Measurements from ENCODE around the gene CFAP77. TPM values are rescaled to one million over a fixed set of nuclear protein-coding genes. Genes with fewer than 3 reads are reported as not detected.

Gene CFAP77
- polyA plus RNA-seq, 1 of the 3 experiments (the other 2 are of a cell fraction): 1.1 TPM

DNA sequence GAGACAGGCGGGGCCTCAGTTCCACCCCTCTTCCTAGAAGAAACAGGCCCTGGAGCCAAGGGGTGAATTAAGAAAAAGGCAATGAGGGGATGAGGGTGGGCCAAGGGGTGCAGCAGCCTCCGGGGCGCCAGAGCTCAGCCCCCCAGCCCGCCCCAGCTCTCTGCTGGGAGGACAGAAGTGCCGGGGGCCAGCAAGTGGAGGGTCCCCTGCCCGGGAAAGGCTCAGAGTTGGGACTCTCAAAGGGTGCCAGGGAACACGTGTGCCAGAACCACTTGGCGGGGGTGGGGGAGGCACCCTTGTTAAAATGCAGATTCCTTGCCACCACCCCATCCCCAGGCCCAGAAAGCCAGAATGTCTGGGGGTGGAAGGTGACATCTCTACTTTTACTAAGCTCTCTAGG lies 104.8 kb downstream of the CFAP77 start:
- POLR2A ChIA-PET: no interaction called here
- TF ChIP-seq FOSL2 (IDR thresholded peaks at IDR 0.05; ENCODE audit: borderline replicate concordance, low read depth) (no peak), TEAD4 (IDR thresholded peaks at IDR 0.05; ENCODE audit: borderline replicate concordance, insufficient read depth) (no peak), EZH2phosphoT487 (IDR thresholded peaks at IDR 0.05; ENCODE audit: borderline replicate concordance, low read depth) (no peak), FOXM1 (IDR thresholded peaks at IDR 0.05; ENCODE audit: low read depth) (no peak), RAD21 (IDR thresholded peaks at IDR 0.05; ENCODE audit: low read length) (no peak)
- WGBS (ENCODE audit: low lambda C conversion rate): 48% methylated on average over 5 of the region's 8 CpGs

DNA sequence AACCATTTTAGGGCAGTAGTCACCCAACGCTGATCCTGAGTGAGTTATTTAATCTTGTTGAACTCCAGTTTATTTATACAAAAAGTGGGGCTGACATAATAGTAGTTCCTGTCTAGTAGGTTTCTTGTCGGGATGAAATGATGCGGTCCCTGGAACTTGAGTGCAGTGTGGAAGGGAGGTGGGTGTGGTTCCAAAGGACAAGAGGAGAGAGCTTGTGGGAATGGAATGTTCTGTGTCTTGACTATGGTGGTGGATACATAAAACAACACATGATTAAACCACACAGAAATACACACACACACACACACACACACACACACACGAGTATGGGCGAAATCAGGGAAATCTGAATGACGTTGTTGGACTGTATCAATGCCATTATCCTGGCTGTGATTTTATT lies 106.3 kb downstream of the CFAP77 start:
- Histone ChIP-seq H3K9me3 (no peaks in the 10 kb centered on the region), H3K4me3 (ENCODE audit: low read depth in 2 of 2, low read length in 1 of 2) (no peak overlapping the region), H3K4me2 (no peak overlapping the region), H2AFZ (ENCODE audit: low read depth) (no peak overlapping the region), H3F3A (replicated peaks; ENCODE audit: insufficient read depth) (no peaks in the 10 kb centered on the region), H3K36me3 (replicated peaks in 1 of 2; ENCODE audit: control insufficient read depth in 1 of 2, insufficient read depth in 2 of 2, low read length in 1 of 2) (no peaks in the 10 kb centered on the region), H3K9ac (no peak overlapping the region), H3K79me2 (ENCODE audit: insufficient read depth) (no peaks in the 10 kb centered on the region), H3K4me1 (ENCODE audit: control insufficient read depth in 1 of 2, insufficient read depth in 2 of 2, low read depth in 1 of 2, low read length in 1 of 2) (peaks cover 0 to 8% of the 10 kb centered on the region in 2 experiments; a peak in 1 of 4 replicates), H3K9me2 (no peaks in the 10 kb centered on the region), H4K20me1 (ENCODE audit: insufficient read depth) (no peaks in the 10 kb centered on the region), H3K27me3 (ENCODE audit: insufficient read depth) (no peaks in the 10 kb centered on the region), H3K27ac (ENCODE audit: low read depth in 2 of 2, low read length in 1 of 2) (no peak overlapping the region)
- ChIA-PET POLR2A (no interaction called here), CTCF (interaction anchor here (1.3 to 2.8 kb wide), 3 partner anchors 10 to 104 kb away, joined by 5 to 27 read pairs (median 8); no protein-coding TSS in a partner anchor)
- WGBS (ENCODE audit: low lambda C conversion rate): 86% methylated on average over 6 of the region's 6 CpGs
- no peak for DNase-seq
- TF ChIP-seq POLR2AphosphoS5 (IDR thresholded peaks at IDR 0.05; ENCODE audit: low read depth, low read length): no peak
- TF ChIP-seq ELF1 (IDR thresholded peaks at IDR 0.05): no peak
- TF ChIP-seq, protein P1, sequence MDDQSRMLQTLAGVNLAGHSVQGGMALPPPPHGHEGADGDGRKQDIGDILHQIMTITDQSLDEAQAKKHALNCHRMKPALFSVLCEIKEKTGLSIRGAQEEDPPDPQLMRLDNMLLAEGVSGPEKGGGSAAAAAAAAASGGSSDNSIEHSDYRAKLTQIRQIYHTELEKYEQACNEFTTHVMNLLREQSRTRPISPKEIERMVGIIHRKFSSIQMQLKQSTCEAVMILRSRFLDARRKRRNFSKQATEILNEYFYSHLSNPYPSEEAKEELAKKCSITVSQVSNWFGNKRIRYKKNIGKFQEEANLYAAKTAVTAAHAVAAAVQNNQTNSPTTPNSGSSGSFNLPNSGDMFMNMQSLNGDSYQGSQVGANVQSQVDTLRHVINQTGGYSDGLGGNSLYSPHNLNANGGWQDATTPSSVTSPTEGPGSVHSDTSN (IDR thresholded peaks at IDR 0.05): no peak
- no peak for TF ChIP-seq TAF1 (IDR thresholded peaks at IDR 0.05; ENCODE audit: borderline replicate concordance, low read depth, low read length)
- TF ChIP-seq MXI1 (IDR thresholded peaks at IDR 0.05; ENCODE audit: low read depth, low read length): no peak
- TF ChIP-seq FOSL2 (IDR thresholded peaks at IDR 0.05; ENCODE audit: borderline replicate concordance, low read depth): no peak
- no peak for TF ChIP-seq SIN3A (IDR thresholded peaks at IDR 0.05; ENCODE audit: borderline replicate concordance, low read depth, low read length)
- no peak for TF ChIP-seq TCF12 (IDR thresholded peaks at IDR 0.05)
- no peak for TF ChIP-seq GABPA (IDR thresholded peaks at IDR 0.05; ENCODE audit: low read depth)
- TF ChIP-seq RAD21 (IDR thresholded peaks at IDR 0.05; ENCODE audit: low read length): no peak
- TF ChIP-seq, protein P2, sequence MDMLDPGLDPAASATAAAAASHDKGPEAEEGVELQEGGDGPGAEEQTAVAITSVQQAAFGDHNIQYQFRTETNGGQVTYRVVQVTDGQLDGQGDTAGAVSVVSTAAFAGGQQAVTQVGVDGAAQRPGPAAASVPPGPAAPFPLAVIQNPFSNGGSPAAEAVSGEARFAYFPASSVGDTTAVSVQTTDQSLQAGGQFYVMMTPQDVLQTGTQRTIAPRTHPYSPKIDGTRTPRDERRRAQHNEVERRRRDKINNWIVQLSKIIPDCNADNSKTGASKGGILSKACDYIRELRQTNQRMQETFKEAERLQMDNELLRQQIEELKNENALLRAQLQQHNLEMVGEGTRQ (IDR thresholded peaks at IDR 0.05; ENCODE audit: borderline replicate concordance, low read depth, low read length): no peak

More for the DNA sequence above, 104.8 kb downstream of the CFAP77 start:
- Histone ChIP-seq H3K4me2 (no peak overlapping the region), H3K9ac (no peak overlapping the region), H3K9me2 (no peaks in the 10 kb centered on the region), H4K20me1 (ENCODE audit: insufficient read depth) (no peaks in the 10 kb centered on the region), H2AFZ (ENCODE audit: low read depth) (no peak overlapping the region), H3F3A (replicated peaks; ENCODE audit: insufficient read depth) (no peaks in the 10 kb centered on the region), H3K4me3 (ENCODE audit: low read depth in 2 of 2, low read length in 1 of 2) (no peak overlapping the region), H3K4me1 (ENCODE audit: control insufficient read depth in 1 of 2, insufficient read depth in 2 of 2, low read depth in 1 of 2, low read length in 1 of 2) (peaks cover 0 to 8% of the 10 kb centered on the region in 2 experiments; a peak in 1 of 4 replicates), H3K9me3 (no peaks in the 10 kb centered on the region), H3K27ac (ENCODE audit: low read depth in 2 of 2, low read length in 1 of 2) (no peak overlapping the region), H3K27me3 (ENCODE audit: insufficient read depth) (no peaks in the 10 kb centered on the region), H3K79me2 (ENCODE audit: insufficient read depth) (no peaks in the 10 kb centered on the region), H3K36me3 (replicated peaks in 1 of 2; ENCODE audit: control insufficient read depth in 1 of 2, insufficient read depth in 2 of 2, low read length in 1 of 2) (no peaks in the 10 kb centered on the region)
- DNase-seq: no peak
- CTCF ChIA-PET: interaction anchor here (1.6 kb wide), 1 partner anchor 32 kb away, joined by 5 read pairs; no protein-coding TSS in a partner anchor
